Testis (tissue), 3 donors: ENCODE measurements around the gene NEXMIF. TPM values are rescaled to one million over a fixed set of nuclear protein-coding genes. Genes with fewer than 3 reads are reported as not detected.
"Not testable (repeated sequence)": the region's sequence is repeated elsewhere in the genome, so short reads cannot be mapped to it uniquely, and the experiment has no call there.

ENCODE experiments used
- DNase-seq: peaks from one replicate; pipeline ENCODE4 v3.0.0-alpha.2; 2019
- H3K27ac ChIP-seq, 2 donors: fragments of 200-600 bp; sonication (generic); one replicate each; pipeline ENCODE4 v1.5.1; 2019
- H3K27me3 ChIP-seq: fragments of 200-600 bp; sonication (generic); one replicate; pipeline ENCODE4 v1.5.1; 2019
- H3K36me3 ChIP-seq: fragments of 200-600 bp; sonication (generic); one replicate; pipeline ENCODE4 v1.5.1; 2017; ENCODE audit warnings: low read depth; ENCODE audit errors: missing control alignments
- H3K4me1 ChIP-seq: fragments of 200-600 bp; sonication (generic); one replicate; pipeline ENCODE4 v1.5.1; 2019
- H3K4me3 ChIP-seq, 2 donors: fragments of 200-600 bp; sonication (generic); one replicate each; pipeline ENCODE4 v1.5.1; 2017 to 2019
- H3K9me3 ChIP-seq: fragments of 200-600 bp; sonication (generic); one replicate; pipeline ENCODE4 v1.5.1; 2017
- CTCF ChIP-seq, 3 experiments: fragments of 450-650 bp in 2 of 3; fragments of 200-600 bp in 1 of 3; sonication (generic) in 1 of 3; IDR thresholded peaks; one replicate each; pipeline ENCODE4 v1.5.1; 2016 to 2019; ENCODE audit warnings: antibody characterized with exemption in 3 of 3, mild to moderate bottlenecking in 2 of 3, moderate library complexity in 1 of 3
- POLR2A ChIP-seq: fragments of 450-650 bp; IDR thresholded peaks from one replicate; pipeline ENCODE4 v1.6.1; 2017; ENCODE audit warnings: antibody characterized with exemption, mild to moderate bottlenecking, moderate library complexity
- WGBS, 2 donors: methylation state at CpG; one replicate each; pipeline ENCODE4 v1.1.5; 2018; 5-methylcytosine and 5-hydroxymethylcytosine counted together
- intact Hi-C: fragments of 100-400 bp; cut with DNase I; formaldehyde crosslinking; loops from one replicate; pipeline ENCODE4 v1.15.1; 2023; ENCODE audit warnings: low total_unique reads
- polyA plus RNA-seq: library from polyadenylated mRNA; stranded (reverse); fragments of 350-450 nt; fragmentation: Illumina TruSeq; extraction: RNeasy Lipid Tissue Mini Kit (QIAGEN cat#74804); gene quantifications from one replicate; pipeline ENCODE4 v1.2.3, GENCODE V29; 2014; ENCODE audit warnings: low read depth, low replicate concordance; ENCODE audit not compliant: insufficient read depth
- total RNA-seq, 2 donors: library from RNA; depleted of rRNA; stranded (reverse); fragments of >200 nt; gene quantifications; one replicate each; pipeline ENCODE4 v1.2.3, GENCODE V29; 2016

The NEXMIF gene
- total and polyA plus RNA-seq, 3 donors from 2014 or later = 0.47 to 1.3 (median 0.71) TPM

- intact Hi-C loops = no loop called here
- no peak for DNase-seq
- Histone ChIP-seq H3K36me3 (no peaks in the 10 kb centered on the region), H3K9me3 (no peaks in the 10 kb centered on the region), H3K4me3 (no peak overlapping the region), H3K27me3 (no peaks in the 10 kb centered on the region), H3K4me1 (no peaks in the 10 kb centered on the region), H3K27ac (no peak overlapping the region)
- 59 to 79% methylated on average over 3 of the region's 3 CpGs for WGBS, 2 donors
- TF ChIP-seq CTCF (IDR thresholded peaks at IDR 0.05) (no peak), POLR2A (no peak)
These were observed 18.8 kb downstream of the NEXMIF start for GRCh38 chrX:74906417-74906816.

- intact Hi-C loops = no loop called here
- Histone ChIP-seq H3K27ac (no peak overlapping the region), H3K27me3 (no peaks in the 10 kb centered on the region), H3K4me1 (no peaks in the 10 kb centered on the region), H3K4me3 (no peak overlapping the region), H3K9me3 (no peaks in the 10 kb centered on the region), H3K36me3 (no peaks in the 10 kb centered on the region)
- WGBS, 2 donors = 63 to 64% methylated on average over 2 of the region's 2 CpGs
- no peak for DNase-seq
- no peak for TF ChIP-seq POLR2A
- TF ChIP-seq CTCF (IDR thresholded peaks at IDR 0.05) = no peak
These were observed 22.4 kb downstream of the NEXMIF start for GRCh38 chrX:74902806-74903205.

- Histone ChIP-seq H3K27ac (no peak overlapping the region), H3K4me1 (no peaks in the 10 kb centered on the region), H3K27me3 (no peaks in the 10 kb centered on the region), H3K4me3 (no peak overlapping the region), H3K9me3 (no peaks in the 10 kb centered on the region), H3K36me3 (no peaks in the 10 kb centered on the region)
- TF ChIP-seq CTCF (IDR thresholded peaks at IDR 0.05) (no peak), POLR2A (no peak)
- 67 to 70% methylated on average over 3 of the region's 3 CpGs for WGBS, 2 donors
- no peak for DNase-seq
- intact Hi-C loops = no loop called here
These were observed 32.7 kb downstream of the NEXMIF start for GRCh38 chrX:74892561-74892960.

GRCh38 chrX:74890676-74891430, 34.4 kb downstream of the NEXMIF start:
- H3K27me3 ChIP-seq = no peaks in the 10 kb centered on the region
- no peaks in the 10 kb centered on the region for H3K4me1 ChIP-seq
- no peak for DNase-seq
- H3K36me3 ChIP-seq = no peaks in the 10 kb centered on the region
- no peak overlapping the region for H3K4me3 ChIP-seq
- WGBS, 2 donors = 51 to 68% methylated on average over 4 of the region's 4 CpGs
- no peak for TF ChIP-seq POLR2A
- TF ChIP-seq CTCF (IDR thresholded peaks at IDR 0.05) = no peak
- no peaks in the 10 kb centered on the region for H3K9me3 ChIP-seq
- intact Hi-C loops = no loop called here
- H3K27ac ChIP-seq = no peak overlapping the region

- 95 to 96% methylated on average over 6 to 7 of the region's 9 CpGs for WGBS, 2 donors
- H3K27ac ChIP-seq, H3K4me1 ChIP-seq, H3K4me3 ChIP-seq, H3K36me3 ChIP-seq, intact Hi-C loops, H3K27me3 ChIP-seq, DNase-seq, H3K9me3 ChIP-seq: not testable (repeated sequence)
These were observed 42.9 kb downstream of the NEXMIF start for GRCh38 chrX:74882383-74882782.
